ENCODE measurements around the gene BNIP2.

The BNIP2 gene

GRCh38 chr15:59622289-59622688, 66.8 kb downstream of the BNIP2 start:
- peak in 1 of 2 experiments; percentile 17 for DNase-seq

GRCh38 chr15:59618406-59618805, 70.7 kb downstream of the BNIP2 start:
- no peak for DNase-seq

GRCh38 chr15:59616379-59616778, 72.7 kb downstream of the BNIP2 start:
- DNase-seq, result no peak

GRCh38 chr15:59615661-59616060, 73.5 kb downstream of the BNIP2 start:
- no peak for DNase-seq

GRCh38 chr15:59614153-59614552, 75.0 kb downstream of the BNIP2 start:
- no peak for DNase-seq

GRCh38 chr15:59611276-59612260, 77.6 kb downstream of the BNIP2 start, which contains the start of gene GCNT3:
GCNT3 (plus strand) TSS chr15:59611783; CDS start chr15:59618239, 6,456 bp downstream.
- no peak for DNase-seq

- DNase-seq, result no peak
Measured at GRCh38 chr15:59609730-59610712, 79.1 kb downstream of the BNIP2 start.
